Suppressor macrophage treated with lipopolysaccharide for 1 hour (primary cell): ENCODE data around the gene ZNF679.
"Not testable (repeated sequence)": the region's sequence is repeated elsewhere in the genome, so short reads cannot be mapped to it uniquely, and the experiment has no call there.

Source experiments
- DNase-seq, 3 donors: peaks; one replicate each; pipeline ENCODE4 v3.0.0-alpha.2; 2020 to 2022

ZNF679 gene

DNA sequence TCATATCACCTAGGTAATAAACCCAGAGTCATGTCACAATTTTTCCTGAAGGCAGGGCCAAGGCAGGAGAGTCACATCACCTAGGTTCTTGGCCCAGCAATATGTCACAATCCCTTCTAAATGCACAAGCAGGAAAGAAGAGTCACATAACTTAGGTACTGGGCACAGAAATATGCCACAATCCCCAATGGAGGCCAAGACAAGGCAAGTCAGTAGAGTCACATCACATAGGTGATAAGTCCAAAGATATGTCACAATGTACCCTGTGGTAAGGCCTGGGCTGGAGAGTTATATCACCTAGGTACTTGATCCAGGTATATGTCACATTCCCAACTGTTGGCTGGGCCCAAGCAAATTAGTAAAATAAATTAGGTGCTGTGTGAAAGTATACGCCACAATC, at the start of gene ZNF679:
Gene ZNF679, plus strand, starts transcription at position 301 of the 400 bp plus-strand sequence. CDS start 20,644 bp downstream, outside the sequence.
- not testable (repeated sequence) for DNase-seq

GRCh38 chr7:64180989-64181388, 47.3 kb upstream of the ZNF679 start:
- DNase-seq, result peak in 2 of 3 donors; percentile 6 to 14

GRCh38 chr7:64181586-64181985, 46.7 kb upstream of the ZNF679 start:
- DNase-seq, result no peak

DNA sequence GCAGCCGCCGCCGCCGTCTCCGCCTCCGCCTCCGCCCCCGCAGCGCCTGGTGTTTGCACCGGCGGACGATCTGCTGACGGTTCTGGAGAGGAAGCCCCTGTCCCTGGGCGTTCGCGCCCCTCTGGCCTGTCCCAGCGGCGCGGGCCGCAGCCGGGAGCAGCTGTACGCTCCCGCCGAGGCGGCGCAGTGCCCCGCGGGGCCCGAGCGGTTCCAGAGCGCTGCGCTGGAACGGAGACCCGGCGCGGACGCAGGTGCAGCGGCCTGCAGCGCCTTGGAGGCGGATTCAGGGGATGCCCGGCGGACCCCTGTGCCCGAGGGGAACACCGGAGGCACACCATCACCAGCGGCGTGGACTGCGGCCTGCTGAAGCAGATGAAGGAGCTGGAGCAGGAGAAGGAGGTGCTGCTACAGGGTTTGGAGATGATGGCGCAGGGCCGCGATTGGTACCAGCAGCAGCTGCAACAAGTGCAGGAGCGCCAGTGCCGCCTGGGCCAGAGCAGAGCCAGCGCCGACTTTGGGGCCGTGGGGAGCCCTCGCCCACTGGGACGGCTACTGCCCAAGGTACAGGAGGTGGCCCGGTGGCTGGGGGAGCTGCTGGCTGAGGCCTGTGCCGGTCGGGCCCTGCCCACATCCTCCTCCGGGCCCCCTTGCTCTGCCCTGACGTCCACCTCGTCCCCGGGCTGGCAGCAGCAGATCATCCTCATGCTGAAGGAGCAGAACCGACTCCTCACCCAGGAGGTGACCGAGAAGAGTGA, 46.1 kb upstream of the ZNF679 start:
- DNase-seq, result no peak

GRCh38 chr7:64183126-64183742, 45.0 kb upstream of the ZNF679 start:
- DNase-seq, result peak in 2 of 3 donors; percentile 4 to 15

DNA sequence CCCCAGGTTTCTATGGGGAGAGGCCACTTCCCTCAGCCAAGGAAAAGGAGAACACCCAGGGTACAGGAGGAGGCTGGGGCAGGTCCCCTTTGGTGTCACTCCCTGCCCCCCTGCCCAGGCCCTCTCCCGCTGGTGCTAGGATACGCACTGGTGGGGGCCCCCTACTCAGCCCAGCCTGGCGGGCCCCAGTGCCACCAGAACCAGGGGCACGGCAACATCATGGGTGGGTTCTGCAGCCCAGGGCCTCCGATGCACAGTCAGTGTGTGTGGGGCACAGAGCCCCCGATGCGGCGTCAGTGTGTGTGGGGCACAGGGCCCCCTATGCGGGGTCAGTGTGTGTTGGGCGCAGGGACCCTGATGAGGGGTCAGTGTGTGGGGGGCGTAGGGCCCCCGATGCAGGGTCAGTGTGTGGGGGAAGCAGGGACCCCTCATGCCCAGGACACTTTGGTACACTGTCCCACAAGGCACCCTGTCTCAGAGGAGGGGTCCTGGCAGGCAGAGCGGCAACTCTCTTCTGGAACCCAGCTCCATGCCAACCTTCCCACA, 44.4 kb upstream of the ZNF679 start:
- DNase-seq, result no peak

- DNase-seq, result no peak
These were observed 43.9 kb upstream of the ZNF679 start for GRCh38 chr7:64184376-64184775.

DNA sequence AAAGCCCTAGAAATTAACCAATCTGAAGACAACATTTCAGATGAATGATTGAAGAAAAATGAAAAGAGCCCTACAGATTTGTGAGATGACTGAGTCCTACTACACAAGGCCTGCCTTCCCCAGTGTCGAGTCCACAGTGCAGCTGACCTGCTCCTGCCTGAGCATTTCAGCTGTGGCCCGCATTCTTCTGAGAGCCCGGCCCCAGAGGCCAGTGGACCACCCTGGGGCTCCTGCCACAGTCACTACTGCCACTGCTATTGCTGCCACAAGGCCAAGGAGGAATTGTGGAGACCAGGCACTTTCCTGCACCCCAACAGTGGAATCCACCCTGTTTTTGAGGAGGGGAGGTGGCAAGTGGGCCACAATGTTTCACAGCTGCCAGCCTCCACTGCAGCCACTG, 40.9 kb upstream of the ZNF679 start:
- no peak for DNase-seq

- DNase-seq, result no peak
These were observed 36.0 kb upstream of the ZNF679 start for GRCh38 chr7:64192148-64192704.

- no peak for DNase-seq
These were observed 35.5 kb upstream of the ZNF679 start for GRCh38 chr7:64192775-64193174.

GRCh38 chr7:64206903-64207302, 21.4 kb upstream of the ZNF679 start, which contains the start of gene ZNF735:
Gene ZNF735, plus strand, starts transcription at chr7:64207203. Its CDS starts 0 bp downstream, at chr7:64207203.
- DNase-seq, result no peak

GRCh38 chr7:64219710-64220298, 8.5 kb upstream of the ZNF679 start:
- not testable (repeated sequence) for DNase-seq

GRCh38 chr7:64223366-64223765, 4.9 kb upstream of the ZNF679 start:
- DNase-seq, result no peak

GRCh38 chr7:64266341-64266919, 38.2 kb downstream of the ZNF679 start:
- no peak for DNase-seq

DNA sequence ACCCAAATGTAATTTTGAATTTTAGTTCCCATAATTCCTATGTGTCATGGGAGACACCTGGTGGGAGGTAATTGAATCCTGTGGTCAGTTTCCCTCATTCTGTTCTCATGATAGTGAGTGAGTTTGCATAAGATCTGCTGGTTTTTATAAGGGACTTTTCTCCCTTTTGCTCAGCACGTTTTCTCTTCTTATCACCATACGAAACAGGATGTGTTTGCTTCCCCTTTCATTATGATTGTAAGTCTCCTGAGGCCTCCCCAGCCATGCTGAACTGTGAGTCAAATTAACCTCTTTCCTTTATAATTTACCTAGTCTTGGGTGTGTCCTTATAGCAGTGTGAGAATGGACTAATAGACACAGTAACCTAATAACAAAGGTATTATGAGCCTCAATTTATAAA, 49.4 kb downstream of the ZNF679 start:
- DNase-seq, result no peak

DNA sequence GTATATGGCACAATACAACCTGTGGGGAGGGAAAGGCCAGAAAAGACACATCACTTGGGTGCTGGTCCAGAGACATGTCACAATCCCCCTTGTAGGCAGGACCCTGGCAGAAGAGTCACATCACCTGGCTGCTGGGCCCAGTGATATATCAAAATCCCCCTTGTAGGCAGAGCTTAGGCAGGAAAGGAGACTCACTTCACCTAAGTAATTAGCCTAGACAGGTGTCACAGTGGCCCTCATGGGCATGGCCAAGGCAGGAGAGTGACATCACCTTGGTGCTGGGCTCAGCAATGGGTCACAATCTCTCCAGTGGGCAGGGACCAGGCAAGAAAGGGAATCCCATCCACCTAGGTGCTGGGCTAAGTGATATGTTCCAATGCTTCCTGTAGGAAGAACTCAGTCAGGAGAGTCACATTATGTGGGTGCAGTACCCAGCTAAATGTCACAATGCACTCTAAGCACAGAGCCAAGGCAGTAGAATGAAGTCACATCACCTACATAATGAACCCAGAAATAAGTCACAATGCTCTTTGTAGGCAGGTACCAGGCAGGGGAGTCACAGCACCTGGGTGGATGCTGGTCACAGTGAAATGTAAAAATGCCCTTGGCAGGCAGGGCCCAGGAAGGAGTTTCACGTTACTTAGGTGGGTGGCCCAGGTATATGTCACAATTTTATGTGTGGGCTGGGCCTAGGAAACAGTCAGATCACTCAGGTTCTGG, 66.6 kb downstream of the ZNF679 start:
- no peak for DNase-seq

GRCh38 chr7:64297418-64297817, 69.1 kb downstream of the ZNF679 start:
- DNase-seq, result not testable (repeated sequence)

DNA sequence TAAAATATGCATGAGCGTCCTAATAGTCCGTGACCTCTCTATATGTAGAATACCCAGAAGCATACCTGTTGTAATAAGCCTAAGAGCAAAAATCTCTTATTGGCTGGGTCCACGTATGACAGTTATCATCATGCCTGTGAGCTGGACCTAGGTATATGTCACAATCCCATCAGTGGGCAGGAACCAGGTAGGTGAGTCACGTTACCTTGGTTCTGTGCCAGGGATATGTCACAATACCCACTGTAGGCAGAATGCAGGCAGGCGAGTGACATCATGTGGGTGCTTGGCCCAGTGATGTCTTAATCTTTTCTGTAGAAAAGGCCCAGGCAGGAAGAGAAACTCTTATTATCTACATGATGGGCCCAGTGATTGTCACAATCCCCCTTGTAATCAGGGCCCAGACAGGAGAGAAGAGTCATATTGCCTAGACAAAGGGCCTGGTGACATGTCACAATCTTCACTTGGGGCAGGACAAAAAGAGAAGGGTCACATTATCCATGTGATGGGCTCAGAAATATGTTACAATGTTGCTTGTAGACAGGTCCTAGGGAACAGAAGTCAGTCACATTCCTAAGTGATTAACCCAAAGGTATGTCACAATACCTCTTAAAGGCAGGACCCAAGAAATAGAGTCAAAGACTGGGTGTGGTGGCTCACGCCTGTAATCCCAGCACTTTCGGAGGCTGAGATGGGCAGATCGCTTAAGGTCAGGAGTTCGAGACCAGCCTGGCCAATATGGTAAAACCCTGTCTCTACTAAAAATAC, 72.5 kb downstream of the ZNF679 start:
- no peak for DNase-seq

DNA sequence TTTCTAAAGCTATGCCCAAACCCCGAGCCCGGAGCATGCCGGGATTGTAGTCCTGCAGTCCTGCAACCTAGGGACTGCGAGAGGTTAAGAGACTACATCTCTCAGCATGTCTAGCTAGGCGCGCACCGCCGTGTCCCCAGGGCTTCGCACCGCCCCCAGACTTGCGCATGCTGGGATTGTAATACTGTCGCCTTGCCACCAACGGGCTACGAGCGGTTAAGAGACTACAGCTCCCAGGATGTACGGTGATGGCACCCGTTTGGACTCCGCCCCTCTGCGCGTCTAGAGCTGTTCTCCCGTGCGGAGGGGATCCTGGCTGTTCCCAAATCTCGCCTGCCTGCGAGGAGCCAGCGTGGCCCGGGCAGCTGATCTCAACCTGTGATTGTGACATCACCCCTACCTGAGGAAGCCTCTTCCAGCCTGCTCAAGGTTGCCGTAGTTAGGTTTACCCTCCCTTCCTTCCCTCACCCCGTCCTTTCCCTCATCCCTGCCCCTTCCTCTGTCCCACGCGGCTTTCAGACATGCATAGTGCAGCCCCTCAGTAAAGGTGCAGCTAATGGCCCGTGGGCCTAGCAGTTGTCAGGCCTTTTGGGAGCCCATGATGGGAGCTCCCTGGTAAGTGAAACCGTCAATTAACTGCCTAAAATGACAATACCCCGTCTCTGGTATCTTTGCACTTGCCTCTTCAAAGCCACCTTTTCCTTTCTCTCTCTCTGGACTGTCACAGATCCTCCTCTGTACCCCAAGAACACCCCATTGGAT, 79.2 kb downstream of the ZNF679 start:
- peak; percentile 92 to 94 (median 93) for DNase-seq

DNA sequence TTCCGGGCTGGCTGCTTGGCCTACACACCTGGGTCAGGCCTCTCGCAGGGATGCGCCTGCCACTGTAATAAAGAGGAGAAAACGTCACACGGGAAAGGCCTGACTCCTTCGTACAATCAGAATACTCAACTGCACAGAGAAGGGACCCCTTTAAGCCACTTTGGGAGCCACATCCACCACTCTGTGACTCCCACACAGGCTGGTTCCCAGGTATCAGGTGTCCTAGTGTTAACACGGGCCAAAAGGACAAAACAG, 79.7 kb downstream of the ZNF679 start:
- DNase-seq, result no peak

DNA sequence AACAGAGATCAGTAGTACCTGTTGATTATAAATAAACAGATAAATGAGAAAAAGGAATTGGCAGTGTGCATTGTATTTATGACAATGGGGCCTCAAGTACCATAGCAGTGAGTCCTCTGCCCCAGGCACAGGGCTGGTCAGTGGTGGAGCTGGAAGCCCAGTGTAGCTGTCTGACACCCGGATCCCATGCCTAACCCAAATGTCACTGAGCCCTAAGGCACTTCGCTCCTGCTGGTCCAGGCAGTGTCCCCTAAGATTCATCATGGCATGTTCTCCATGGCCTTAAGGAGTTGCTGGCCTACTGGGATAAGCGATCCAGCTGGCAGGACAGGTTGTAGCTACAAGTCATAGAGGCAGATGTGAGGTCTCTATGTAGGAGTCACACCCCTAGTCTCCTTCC, 82.2 kb downstream of the ZNF679 start:
- no peak for DNase-seq
